HG03469 (cell line): ENCODE data around the gene LASP1.
A peak's percentile ranks its signal among the peaks of the same experiment; 100 is the strongest.
"Not testable (repeated sequence)": the region's sequence is repeated elsewhere in the genome, so short reads cannot be mapped to it uniquely, and the experiment has no call there.

Experiments used
- ATAC-seq: cut with Tn5 transposase; IDR thresholded peaks from one replicate; pipeline ENCODE4 v1.9.1; 2021; ENCODE audit warnings: mild to moderate bottlenecking, moderate library complexity, moderate number of reproducible peaks; ENCODE audit not compliant: unreplicated experiment

LASP1 gene

GRCh38 chr17:38869526-38870258 lies at the start of gene LASP1:
Gene LASP1, plus strand, starts transcription at chr17:38870058. Its CDS starts 132 bp downstream, at chr17:38870190.
- peak; percentile 25 for ATAC-seq

- no peak for ATAC-seq
Measured at GRCh38 chr17:38824899-38825761, 44.7 kb upstream of the LASP1 start, which contains the start of gene CWC25. Gene CWC25, minus strand, starts transcription at chr17:38825321. Its CDS starts 138 bp downstream, at chr17:38825183.

- no peak for ATAC-seq
Measured at GRCh38 chr17:38825762-38826247, 44.1 kb upstream of the LASP1 start.

GRCh38 chr17:38844261-38844757 lies 25.5 kb upstream of the LASP1 start:
- ATAC-seq: no peak

GRCh38 chr17:38848557-38848891 lies 21.3 kb upstream of the LASP1 start:
- ATAC-seq: no peak

- ATAC-seq: no peak
Measured at GRCh38 chr17:38848939-38849605, 20.8 kb upstream of the LASP1 start.

- no peak for ATAC-seq
Measured at GRCh38 chr17:38850374-38850773, 19.5 kb upstream of the LASP1 start.

- no peak for ATAC-seq
Measured at GRCh38 chr17:38851434-38851833, 18.4 kb upstream of the LASP1 start.

- ATAC-seq: no peak
Measured at GRCh38 chr17:38852771-38853291, 17.0 kb upstream of the LASP1 start.

GRCh38 chr17:38853292-38854219 lies 16.3 kb upstream of the LASP1 start, which contains the start of gene RPL23:
Gene RPL23, minus strand, starts transcription at chr17:38853721. Its CDS starts 11 bp downstream, at chr17:38853710.
- peak; percentile 77 for ATAC-seq

- not testable (repeated sequence) for ATAC-seq
Measured at GRCh38 chr17:38855101-38855714, 14.7 kb upstream of the LASP1 start.

GRCh38 chr17:38857271-38857670 lies 12.6 kb upstream of the LASP1 start:
- no peak for ATAC-seq

GRCh38 chr17:38861399-38861843 lies 8.4 kb upstream of the LASP1 start:
- ATAC-seq: no peak

- no peak for ATAC-seq
Measured at GRCh38 chr17:38864636-38865398, 5.0 kb upstream of the LASP1 start.

GRCh38 chr17:38867179-38867967 lies 2.5 kb upstream of the LASP1 start:
- no peak for ATAC-seq

GRCh38 chr17:38867968-38868816 lies 1.7 kb upstream of the LASP1 start:
- ATAC-seq: no peak
